NCI-H524 (cell line): ENCODE results near the gene KAZN.
A peak's percentile ranks its signal among the peaks of the same experiment; 100 is the strongest.

Source experiments
- DNase-seq, 2 experiments: peaks; one replicate each; lab custom pipeline; 2025; lab: John Stamatoyannopoulos, UW

KAZN gene

DNA sequence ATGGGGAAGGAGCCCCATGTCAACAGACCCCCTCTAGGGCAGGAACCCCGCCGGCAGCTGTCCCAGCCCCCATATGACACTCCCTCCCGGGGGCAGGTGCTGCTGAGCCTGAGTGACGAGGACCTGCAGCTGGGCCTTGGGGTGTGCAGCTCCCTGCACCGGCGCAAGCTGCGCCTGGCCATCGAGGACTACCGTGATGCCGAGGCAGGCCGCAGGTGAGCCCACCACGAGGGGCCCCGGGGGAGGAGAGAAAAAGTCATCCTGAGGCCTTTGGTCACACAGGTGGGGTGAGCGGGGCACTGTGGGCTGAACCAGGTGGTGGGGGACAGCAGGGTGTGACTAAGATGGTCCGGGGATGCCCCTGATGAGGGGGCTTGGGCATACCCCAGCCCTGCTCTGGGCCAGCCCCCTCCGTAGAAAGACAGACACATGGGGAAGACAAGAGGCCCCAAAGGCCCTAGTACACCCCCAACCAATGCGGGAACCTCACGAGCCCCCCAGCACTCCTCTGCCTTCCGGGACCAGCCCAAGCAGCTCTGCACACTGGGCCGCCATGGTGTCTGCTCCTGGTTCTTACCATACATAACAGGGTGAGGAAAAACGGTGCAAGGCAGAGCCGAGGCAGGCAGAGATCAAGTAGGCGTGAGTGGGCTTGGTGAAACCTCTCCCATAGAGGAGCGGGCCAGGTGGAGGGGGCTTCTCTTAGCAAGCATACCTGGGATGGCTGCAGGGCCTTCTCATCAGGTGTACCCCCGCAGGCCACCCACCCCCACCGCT is 496.4 kb downstream of the KAZN start:
- DNase-seq: no peak

DNA sequence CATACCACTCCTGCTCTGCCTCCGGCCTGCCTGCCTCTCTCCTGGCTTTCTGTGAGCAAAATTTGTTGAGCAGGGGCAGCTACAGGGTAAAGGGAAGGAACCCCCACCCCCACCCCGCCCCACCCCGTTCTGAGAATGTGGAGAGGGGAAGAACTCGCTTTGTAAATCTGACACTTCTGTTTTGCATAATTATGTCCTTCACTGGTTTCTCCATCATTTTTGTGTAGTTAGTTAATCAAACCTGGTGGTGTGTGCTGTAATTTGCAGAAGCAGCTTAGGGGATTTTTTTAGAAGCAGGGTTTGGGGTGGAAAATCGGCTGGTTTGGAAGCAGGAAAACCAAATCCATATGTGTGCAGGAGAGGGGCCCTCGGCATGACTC is 497.0 kb downstream of the KAZN start:
- no peak for DNase-seq

DNA sequence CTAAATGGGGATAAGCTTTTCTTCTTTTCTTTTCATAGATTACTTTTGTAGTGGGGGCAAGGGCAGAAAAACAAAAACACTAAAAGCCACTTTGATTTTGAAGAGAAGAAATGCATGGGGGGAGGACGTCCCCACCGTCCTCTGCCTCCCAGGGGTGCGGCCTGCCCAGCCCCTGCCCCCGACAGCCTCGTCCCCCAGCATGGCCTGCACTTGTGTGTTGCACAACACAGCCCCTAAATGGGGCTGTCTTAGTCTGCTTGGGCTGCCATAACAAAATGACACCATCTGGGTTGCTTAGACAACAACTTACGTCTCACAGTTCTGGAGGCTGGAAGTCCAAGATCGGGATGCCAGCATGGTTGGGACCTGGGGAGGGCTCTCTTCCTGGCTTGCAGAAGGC is 497.8 kb downstream of the KAZN start:
- DNase-seq: no peak

DNA sequence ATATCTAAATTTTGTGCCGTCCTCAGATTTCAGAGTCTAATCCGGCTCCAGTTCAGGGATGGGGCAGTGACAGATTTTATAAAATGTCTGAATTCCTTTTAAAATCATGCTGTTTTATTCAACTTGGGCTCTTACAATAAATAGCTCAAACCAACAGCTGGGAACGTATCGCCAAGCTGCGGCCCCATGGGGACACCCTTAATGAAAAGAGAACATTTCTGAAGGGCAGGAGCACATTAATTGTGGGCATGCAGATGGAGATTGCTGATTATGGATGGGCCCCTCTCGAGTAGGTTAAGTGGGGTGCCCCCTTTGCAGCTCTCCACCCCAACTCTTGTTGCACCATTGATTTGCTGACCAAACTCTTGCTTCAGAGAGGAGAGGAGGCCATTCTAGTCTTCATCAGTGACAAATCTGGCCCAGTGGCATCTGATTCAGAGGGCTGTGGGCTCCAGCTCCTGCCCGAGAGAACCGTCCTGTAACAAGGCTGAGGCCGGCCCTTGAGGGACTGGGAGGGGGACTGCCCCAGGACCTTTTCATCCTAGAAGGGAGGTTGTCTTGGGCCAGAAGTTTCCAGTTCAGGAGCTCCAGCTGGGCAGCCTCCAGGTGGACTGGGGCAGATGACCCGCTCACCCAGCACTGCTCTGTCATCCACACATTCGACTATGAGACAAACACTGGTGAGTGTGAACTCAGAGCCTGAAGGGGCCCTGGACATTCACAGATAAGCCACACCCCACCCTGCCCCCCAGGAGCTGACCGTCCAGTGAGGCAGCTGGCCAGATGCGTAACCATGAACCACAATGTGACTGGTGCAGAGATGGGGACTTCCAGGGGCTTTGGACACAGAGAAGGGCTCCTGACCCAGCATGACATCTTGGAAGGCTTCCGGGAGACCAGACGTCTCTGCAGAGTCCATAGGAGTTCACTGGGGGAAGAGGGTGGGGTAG is 500.0 kb downstream of the KAZN start:
- no peak for DNase-seq

DNA sequence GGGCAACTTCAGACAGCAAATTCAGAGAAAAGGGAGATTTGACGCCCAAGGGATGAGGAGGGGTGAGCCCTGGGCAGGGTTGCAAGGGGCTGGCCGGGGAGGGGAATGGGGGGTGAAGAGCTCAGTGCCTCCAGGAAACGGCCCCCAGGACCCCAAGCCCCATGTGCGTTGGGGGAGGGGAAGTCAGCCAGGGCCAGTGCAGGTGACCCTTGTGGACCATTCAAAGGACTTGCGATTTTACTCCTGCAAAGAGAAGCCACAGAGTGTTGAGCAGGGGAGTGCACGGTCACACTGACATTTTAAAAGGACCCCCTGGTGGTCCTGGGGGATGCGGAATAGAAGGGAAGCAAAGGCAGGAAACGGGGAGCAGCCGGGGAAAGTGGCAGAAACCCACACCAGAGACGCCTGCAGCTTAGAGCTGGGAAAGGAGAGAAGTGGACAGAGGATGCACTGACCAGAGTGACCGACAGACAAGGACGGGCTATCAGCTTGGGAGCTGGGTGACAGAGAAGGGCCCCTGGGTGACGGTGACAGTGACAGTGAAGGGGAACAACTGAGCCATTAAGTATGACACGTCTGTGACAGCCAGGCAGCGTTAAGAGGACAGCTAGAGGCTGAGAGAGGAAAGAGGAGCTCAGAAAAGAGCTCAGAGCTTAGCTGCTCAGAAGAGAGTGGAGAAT is 501.1 kb downstream of the KAZN start:
- no peak for DNase-seq

DNA sequence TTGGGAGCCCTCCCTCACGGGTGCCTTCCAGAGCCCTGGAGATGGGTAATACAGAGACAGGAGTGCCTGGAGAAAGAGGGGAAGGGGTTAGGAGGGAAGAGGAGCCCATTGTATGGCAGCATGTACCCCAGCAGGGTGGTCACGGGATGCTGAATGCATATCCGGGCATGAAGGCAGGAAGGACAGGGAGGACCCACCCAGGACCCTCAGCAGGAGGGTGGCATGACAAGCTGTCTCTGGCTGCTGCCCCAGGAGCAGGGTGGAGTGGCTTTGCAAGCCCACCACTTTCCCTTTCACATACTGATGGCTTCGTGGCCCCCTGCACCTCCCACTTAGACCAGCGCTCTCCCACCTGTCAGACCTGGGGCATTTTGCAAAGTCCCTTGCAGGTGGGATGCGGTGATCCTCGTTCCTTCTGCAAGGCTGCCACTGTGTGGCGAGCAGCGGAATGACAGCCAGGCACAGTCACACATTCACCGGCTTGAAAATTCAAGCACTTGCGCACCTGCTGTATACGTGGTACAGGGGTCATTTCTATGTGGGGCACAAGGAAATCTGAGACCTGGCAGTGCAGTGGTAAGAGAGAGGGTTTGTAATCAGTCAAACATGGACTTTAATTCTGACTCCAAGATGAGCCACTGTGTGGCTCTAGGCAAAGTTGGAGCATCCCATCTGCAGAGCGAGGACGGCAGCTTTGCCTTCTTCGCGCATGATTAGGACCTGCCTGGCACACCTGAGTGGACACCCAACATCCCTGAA is 501.8 kb downstream of the KAZN start:
- peak; percentile 19 to 61 for DNase-seq

DNA sequence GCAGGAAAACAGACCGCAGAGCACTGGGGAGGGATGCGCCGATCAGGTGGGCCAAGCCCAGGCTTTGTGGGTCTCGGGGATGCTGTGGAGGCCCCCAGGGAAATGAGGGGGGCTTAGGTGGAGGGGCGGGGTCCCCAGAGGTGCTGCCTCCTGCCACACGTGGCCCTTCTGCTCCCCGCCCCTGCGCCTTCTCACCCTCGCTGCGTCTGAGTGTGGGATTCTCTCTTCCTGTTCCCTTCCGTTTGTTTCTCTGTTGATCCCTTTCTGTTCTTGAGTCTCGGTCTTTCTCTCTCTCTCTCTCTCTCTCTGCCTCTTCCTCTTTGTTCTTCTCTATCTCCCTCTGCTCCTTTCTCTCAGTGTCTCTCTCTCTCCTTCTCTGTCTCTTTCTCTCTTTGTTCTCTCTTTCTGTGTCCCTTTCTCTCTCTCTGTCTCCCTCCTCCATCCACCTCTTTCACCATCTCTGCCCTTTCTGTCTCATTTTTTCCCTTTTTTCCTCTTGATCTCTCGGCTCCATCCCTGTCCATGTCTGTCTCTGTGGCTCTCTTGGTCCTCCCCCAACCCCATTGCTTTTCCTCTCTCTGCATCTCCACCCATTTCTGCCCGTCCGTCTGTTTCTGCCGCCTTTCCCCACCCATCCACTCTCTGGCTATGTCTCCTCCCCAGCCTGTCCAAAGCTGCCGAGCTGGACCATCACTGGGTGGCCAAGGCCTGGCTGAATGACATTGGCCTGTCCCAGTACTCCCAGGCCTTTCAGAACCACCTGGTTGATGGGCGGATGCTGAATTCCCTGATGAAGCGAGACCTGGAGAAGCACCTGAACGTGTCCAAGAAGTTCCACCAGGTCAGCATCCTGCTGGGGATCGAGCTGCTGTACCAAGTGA is 502.6 kb downstream of the KAZN start:
- no peak for DNase-seq

DNA sequence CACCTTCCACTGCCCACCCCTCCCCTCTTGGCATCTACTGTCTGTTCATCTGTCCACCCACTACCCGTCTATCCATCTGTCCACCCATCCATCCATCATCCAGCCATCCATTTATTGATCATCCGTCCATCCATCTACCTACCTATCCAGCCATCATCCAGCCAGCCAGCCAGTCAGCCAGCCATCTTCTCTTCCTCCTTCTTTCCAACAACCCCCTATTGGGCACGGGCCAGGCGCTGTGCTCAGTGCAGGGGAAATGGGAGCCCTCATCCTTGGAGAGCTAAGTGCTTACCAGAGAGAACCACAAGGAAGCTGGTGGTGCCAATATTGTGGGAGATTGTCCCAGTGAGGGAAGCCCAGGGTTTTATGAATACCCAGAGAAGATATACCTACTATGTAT is 503.3 kb downstream of the KAZN start:
- no peak for DNase-seq

DNA sequence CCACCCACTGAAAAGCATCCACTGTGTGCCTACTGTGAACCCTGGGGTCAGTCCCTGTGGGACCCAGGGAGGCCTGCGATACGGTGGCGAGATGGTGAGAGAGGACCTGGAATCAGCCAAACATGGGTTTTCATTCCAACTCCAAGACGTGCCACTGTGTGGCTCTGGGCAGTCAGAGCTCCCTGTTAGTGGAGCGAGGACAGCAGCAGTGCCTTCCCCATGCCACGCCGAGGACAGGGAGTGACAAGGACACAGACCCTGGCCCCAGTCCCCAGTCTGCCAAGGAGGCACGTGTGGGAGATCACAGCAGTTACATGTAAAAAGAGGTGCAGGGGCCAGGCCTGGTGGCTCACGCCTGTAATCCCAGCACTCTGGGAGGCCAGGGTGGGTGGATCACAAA is 504.2 kb downstream of the KAZN start:
- DNase-seq: no peak

DNA sequence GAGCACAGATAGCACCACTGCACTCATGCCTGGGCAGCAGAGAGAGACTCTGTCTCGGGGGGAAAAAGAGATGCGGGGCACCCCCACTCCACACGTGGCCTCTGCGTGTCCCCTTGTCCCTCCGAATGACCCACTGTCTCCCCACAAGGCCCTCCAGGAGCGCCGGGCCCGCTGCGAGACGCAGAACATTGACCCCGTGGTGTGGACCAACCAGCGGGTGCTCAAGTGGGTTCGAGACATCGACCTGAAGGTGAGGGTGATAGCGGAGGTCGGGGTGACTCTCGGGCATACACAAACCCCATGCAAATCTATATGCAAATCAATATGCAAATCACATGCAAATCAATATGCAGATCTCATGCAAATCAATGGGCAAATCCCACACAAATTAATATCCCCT is 504.7 kb downstream of the KAZN start:
- DNase-seq: no peak

DNA sequence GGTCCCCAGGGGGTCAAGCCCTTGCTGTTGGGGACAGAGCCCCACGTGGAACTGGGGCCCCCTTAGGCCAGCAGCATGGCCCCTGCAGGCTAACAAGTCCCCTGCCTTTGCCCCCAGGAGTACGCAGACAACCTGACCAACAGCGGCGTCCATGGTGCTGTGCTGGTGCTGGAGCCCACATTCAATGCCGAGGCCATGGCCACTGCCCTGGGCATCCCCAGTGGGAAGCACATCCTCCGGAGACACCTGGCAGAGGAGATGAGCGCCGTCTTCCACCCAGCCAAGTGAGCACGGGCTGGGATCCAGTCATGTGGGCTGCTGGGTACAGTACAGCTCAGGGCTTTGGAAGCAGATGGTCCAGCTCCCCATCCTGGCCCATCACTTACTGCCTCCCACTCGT is 505.4 kb downstream of the KAZN start:
- no peak for DNase-seq

DNA sequence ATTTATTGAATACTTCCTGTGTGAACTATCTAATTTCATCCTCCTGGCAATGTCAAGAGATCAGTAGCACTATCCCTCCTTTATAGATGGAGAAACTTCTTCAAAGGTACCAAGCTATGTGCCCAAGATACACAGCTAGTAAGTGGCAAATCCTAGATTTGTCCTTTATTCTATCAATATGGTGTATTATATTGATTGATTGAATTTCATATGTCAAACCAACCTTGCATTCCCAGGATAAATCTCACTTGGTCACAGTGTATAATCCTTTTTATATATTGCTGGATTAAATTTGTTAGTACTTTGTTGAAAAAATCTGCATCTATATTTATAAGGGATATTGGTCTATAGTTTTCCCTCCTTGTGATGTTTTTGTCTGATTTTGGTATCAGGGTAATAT is 506.3 kb downstream of the KAZN start:
- no peak for DNase-seq

DNA sequence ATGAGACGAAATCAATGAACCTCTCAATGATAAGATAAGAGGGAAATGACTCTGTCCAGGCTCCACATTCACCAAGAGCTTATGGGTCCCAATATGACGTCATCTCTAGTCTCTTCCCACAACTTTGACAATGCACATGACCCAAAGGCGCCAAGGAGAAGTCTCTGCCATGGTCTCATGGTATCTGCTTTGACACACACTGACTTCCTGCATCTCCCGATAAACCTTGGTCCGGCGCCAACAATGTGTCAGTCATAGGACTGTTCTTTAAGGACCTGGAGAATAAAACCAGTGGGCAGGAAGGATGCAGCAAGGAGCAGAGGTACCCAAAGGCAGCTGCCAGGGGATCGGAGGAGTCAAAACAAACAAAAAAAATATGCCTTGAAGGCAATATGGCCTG is 508.1 kb downstream of the KAZN start:
- DNase-seq: no peak

DNA sequence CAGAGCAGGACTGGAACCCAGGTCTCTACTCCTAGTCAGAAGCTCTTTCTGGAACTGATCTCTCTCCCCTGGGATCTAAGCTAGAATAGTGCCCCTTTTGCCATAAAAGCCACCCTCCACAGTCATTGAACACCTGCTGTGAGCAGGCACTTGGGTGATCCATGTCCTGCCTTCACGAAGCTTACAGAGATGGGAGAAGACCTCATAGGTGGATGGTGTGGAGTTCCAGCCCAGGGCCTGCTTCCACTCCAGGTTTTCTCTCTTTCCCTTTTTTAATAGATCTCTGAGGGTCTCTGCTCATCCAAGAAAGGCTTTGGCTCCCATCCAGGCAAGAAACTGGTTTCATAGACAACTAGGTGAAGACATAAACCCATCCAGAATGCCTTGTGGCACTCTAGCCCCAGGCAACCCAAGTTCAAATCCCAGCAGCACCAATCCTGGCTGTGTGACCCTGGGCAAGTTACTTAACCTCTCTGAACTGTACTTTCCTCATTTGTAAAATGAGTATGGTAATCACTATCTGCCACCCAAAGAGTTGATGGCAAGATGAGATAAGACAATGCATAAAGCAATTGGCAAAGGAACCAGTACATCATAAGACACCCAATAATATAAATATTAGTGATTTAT is 508.7 kb downstream of the KAZN start:
- no peak for DNase-seq

DNA sequence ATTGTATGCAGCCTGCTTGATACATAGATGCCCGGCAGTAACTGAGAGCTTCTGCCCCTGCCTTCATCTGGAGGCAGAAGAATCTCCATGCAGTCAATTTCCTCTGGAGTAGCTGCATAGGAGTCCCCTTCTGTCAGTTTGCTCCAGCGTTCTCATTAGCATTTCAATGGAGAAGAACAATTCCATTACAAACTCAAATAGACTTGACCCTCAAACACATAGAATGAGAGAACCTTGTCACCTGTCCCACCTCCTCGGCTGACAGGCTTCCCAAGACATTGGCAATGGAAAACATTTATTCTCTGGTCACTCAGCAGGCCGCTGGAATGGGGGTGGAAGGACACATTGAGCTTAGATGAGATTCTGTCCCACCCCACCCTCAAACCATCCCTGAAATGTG is 509.4 kb downstream of the KAZN start:
- no peak for DNase-seq

DNA sequence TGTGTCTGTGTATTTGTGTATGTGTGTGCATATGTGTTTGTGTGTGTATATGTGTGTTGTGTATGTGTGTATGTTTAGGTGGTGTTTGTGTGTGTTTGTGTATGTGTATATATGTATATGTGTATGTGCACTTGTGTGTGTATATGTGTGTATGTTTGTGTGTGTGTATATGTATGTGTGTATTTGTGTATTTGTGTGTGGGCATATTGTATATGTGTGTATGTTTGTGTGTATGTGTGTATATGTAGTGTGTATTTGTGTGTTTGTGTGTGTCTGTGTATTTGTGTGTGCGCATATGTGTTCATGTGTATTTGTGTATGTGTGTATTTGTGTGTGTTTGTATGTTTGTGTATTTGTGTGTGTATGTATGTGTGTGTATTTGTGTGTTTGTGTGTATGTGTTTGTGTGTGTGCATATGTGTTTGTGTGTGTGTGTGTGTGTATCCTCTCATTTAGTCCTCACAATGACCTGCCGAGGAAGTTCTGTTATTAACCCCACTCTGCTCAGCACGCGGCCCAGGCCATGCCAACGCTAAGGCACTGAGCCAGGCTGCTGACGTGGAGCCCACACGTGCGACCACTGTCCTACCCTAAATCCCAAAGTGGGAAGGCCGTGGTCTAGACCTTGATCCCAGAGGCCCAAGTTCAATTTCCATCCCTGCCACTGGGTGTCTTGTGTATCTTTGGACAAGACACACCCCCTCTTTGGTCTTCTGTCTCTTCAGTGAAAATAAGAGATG is 511.8 kb downstream of the KAZN start:
- DNase-seq: no peak

DNA sequence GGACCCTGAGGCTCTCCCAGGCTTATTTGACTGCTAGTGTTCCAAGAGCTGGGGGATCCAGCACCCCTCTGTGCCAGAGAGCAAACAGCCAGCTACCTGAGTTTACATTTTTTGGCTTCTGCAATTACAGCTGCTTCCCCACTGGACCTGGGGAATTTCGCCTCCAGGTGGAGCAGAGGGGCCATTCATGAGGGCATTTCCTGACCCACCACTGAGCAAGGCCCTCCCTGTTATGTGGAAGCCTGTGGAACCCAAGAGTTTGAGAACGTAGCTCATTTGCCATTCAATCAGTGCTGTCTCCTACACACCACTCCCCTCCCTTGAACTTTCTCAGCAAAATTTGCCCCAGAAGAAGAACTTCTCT is 512.4 kb downstream of the KAZN start:
- peak in 1 of 2 experiments; percentile 15 for DNase-seq

DNA sequence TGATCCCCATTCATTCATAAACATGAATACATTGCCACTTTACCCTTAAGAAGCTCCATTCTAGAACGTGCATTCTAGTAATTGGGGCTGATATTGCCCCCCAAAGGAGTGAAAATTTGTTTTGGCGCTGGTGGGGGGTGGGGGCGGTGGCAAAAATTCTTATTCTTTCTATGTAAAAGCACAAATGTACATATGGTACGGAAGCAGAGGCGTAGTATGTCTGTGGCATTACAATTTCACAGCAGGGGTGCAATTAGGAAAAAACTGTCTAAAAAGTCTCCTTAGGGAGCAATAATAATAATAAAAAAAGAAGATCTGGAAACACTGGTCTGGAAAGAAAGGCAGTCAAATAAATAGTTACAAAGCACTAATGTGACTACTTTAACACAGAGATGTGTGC is 514.7 kb downstream of the KAZN start:
- no peak for DNase-seq

DNA sequence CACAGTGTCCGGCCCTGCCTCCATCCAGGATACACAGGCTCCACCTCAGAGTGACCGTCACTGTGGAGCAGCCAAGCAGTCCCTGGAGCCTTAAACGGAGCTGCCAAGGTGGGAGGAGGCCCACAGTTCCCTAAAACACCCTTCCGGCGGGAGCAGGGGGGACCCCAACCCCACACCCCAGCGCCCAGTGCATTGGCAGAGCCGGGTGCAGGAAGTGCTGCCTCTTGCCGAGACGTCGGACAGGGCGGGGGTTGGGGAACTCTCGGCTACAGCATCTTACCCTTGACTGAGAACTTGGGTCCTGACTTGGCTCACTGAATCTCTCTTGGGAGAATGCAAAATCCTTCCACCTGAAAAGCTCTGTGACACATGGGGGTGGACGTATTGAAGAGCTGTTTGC is 516.4 kb downstream of the KAZN start:
- no peak for DNase-seq
